ENCODE results near the gene HNRNPH1. TPM values are rescaled to one million over a fixed set of nuclear protein-coding genes. Genes with fewer than 3 reads are reported as not detected.

Gene HNRNPH1
- total RNA-seq, 4 donors from 2014 or later = 358 to 910 (median 594) TPM

DNA sequence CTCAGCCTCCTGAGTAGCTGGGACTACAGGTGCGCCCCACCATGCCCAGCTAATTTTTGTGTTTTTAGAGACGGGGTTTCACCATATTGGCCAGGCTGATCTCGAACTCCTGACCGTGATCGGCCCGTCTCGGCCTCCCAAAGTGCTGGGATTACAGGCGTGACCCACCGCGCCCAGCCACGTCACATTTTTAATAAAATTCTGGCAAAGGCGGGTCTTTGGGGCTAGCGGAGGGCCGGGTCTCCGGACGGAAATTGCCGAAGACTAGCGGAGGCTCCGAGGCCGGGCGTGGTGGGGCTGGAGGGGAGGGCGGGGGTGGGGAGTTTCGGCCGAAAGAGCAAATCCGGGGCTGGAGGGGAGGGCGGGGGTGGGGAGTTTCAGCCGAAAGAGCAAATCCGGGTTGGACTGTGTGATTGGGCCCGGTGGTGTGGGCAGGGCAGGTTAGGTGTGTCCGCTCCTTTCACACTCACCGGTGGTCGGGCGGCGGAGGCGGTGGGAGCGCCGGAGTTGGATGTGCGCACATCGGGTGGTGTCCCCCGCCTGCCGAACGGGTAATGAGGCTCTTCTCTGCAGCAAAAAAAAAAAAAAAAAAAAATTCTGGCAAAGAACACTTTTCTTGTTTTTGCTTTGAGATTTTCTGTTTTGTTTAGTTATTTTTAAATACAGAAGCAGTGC lies 46.0 kb downstream of the HNRNPH1 start:
- TF ChIP-seq, protein P1, sequence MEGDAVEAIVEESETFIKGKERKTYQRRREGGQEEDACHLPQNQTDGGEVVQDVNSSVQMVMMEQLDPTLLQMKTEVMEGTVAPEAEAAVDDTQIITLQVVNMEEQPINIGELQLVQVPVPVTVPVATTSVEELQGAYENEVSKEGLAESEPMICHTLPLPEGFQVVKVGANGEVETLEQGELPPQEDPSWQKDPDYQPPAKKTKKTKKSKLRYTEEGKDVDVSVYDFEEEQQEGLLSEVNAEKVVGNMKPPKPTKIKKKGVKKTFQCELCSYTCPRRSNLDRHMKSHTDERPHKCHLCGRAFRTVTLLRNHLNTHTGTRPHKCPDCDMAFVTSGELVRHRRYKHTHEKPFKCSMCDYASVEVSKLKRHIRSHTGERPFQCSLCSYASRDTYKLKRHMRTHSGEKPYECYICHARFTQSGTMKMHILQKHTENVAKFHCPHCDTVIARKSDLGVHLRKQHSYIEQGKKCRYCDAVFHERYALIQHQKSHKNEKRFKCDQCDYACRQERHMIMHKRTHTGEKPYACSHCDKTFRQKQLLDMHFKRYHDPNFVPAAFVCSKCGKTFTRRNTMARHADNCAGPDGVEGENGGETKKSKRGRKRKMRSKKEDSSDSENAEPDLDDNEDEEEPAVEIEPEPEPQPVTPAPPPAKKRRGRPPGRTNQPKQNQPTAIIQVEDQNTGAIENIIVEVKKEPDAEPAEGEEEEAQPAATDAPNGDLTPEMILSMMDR (IDR thresholded peaks at IDR 0.05) = no peak
- no peak for TF ChIP-seq POLR2AphosphoS5 (IDR thresholded peaks at IDR 0.05)
- TF ChIP-seq POLR2A (IDR thresholded peaks at IDR 0.05) = no peak
- TF ChIP-seq EP300 (IDR thresholded peaks at IDR 0.05; ENCODE audit: low read depth) = no peak
- no peak for DNase-seq
- Histone ChIP-seq H3K4me3 (no peak overlapping the region), H3K27me3 (no peaks in the 10 kb centered on the region), H3K27ac (no peak overlapping the region), H3K36me3 (peaks cover 0 to 41% (median 10%) of the 10 kb centered on the region in 4 donors), H3K9me3 (no peaks in the 10 kb centered on the region), H3K4me1 (no peaks in the 10 kb centered on the region)
- intact Hi-C loops (cut with DNase I; ENCODE audit: low total_unique reads) = no loop called here
- in situ Hi-C loops (cut with MboI; ENCODE audit: low pct_ligation_motif_present in 1 of 4, low pct_unique_long_range_greater_than_20kb in 1 of 4, low sequenced_read_pairs in 3 of 4) = no loop called here
- 92 to 97% methylated on average over 14 to 42 of the region's 42 CpGs for WGBS, 2 donors (ENCODE audit: low coverage in 1 of 2)

DNA sequence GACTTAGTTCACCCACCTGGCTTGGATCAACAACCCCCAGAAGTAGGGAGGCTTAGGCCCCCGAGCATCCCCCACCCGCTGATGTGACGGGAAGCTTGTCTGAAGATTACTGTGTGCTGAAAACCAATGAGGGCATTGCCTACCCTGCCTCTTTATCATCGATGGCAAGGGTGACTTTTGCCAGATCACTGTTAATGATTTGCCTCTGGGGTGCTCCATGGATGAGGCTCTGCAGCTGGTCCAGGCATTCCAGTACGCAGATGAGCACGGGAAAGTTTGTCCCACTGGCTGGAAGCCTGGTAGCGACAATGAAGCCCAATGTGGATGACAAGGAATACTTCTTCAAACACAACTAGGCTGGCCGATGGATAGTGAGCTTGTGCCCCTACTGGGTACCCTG lies 51.1 kb downstream of the HNRNPH1 start:
- no peak overlapping the region for H3K27ac ChIP-seq
- H3K36me3 ChIP-seq = peaks cover 0 to 61% (median 23%) of the 10 kb centered on the region in 4 donors
- no peaks in the 10 kb centered on the region for H3K27me3 ChIP-seq
- no peaks in the 10 kb centered on the region for H3K4me1 ChIP-seq
- TF ChIP-seq POLR2AphosphoS5 (IDR thresholded peaks at IDR 0.05) (no peak), POLR2A (IDR thresholded peaks at IDR 0.05) (no peak), EP300 (IDR thresholded peaks at IDR 0.05; ENCODE audit: low read depth) (no peak)
- TF ChIP-seq, protein P1 (IDR thresholded peaks at IDR 0.05) = no peak
- no peaks in the 10 kb centered on the region for H3K9me3 ChIP-seq
- intact Hi-C loops (cut with DNase I; ENCODE audit: low total_unique reads) = no loop called here
- WGBS, 2 donors (ENCODE audit: low coverage in 1 of 2) = 86% methylated on average over 8 of the region's 8 CpGs; no CpG with 5 or more reads in 1 of the 2 donors
- in situ Hi-C loops (cut with MboI; ENCODE audit: low pct_ligation_motif_present in 1 of 4, low pct_unique_long_range_greater_than_20kb in 1 of 4, low sequenced_read_pairs in 3 of 4) = no loop called here
- no peak overlapping the region for H3K4me3 ChIP-seq
- no peak for DNase-seq

DNA sequence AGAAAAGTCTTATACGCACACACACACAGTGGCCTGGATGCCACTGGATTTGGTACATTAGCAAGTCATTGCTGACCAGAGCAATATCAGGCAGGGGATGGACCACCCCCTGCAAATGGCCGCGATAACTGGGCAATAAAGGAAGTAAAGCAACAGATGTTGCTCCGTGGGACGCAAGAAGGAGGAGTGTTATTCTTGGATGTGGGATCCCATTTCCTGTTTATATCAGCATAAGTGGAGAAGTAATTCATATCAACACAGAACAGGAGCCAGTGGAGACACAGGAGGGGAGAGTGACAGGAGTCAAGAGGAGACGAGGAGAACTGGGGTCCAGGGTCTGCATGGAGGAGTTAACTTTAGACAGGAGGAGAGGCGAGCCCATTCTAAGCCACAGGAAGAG lies 54.8 kb downstream of the HNRNPH1 start:
- no peak overlapping the region for H3K4me3 ChIP-seq
- no peak overlapping the region for H3K27ac ChIP-seq
- TF ChIP-seq, protein P1 (IDR thresholded peaks at IDR 0.05) = no peak
- TF ChIP-seq EP300 (IDR thresholded peaks at IDR 0.05; ENCODE audit: low read depth) (no peak), POLR2A (IDR thresholded peaks at IDR 0.05) (no peak), POLR2AphosphoS5 (IDR thresholded peaks at IDR 0.05) (no peak)
- in situ Hi-C loops (cut with MboI; ENCODE audit: low pct_ligation_motif_present in 1 of 4, low pct_unique_long_range_greater_than_20kb in 1 of 4, low sequenced_read_pairs in 3 of 4) (no loop called here), intact Hi-C loops (cut with DNase I; ENCODE audit: low total_unique reads) (no loop called here)
- 69 to 73% methylated on average over 7 of the region's 7 CpGs for WGBS, 2 donors (ENCODE audit: low coverage in 1 of 2)
- DNase-seq = no peak
- H3K36me3 ChIP-seq = peaks cover 0 to 56% (median 19%) of the 10 kb centered on the region in 4 donors
- no peaks in the 10 kb centered on the region for H3K27me3 ChIP-seq
- no peaks in the 10 kb centered on the region for H3K4me1 ChIP-seq
- no peaks in the 10 kb centered on the region for H3K9me3 ChIP-seq

DNA sequence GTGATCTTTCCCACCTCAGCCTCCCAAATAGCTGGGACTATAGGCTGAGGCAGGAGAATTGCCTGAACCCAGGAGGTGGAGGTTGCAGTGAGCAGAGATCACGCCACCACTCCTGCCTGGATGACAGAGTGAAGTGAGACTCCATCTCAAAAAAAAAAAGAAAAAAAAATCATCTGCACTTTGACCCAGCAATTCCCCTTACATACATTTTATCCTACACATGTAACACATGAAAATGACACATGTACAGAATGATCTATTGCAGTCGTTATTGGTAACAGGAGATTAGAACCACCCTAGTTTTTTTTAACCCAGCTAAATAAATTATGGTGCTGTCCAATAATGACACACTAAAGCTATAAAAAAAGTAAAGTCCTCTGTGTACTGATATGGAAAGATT lies 58.9 kb downstream of the HNRNPH1 start:
- WGBS, 2 donors (ENCODE audit: low coverage in 1 of 2) = 67 to 77% methylated on average over 2 of the region's 2 CpGs
- Histone ChIP-seq H3K4me1 (peaks cover 4 to 6% (median 5%) of the 10 kb centered on the region in 4 donors), H3K36me3 (peaks cover 0 to 54% (median 18%) of the 10 kb centered on the region in 4 donors), H3K4me3 (no peak overlapping the region), H3K9me3 (no peaks in the 10 kb centered on the region), H3K27me3 (no peaks in the 10 kb centered on the region), H3K27ac (no peak overlapping the region)
- TF ChIP-seq, protein P1 (IDR thresholded peaks at IDR 0.05) = no peak
- no peak for TF ChIP-seq POLR2A (IDR thresholded peaks at IDR 0.05)
- TF ChIP-seq POLR2AphosphoS5 (IDR thresholded peaks at IDR 0.05) = no peak
- TF ChIP-seq EP300 (IDR thresholded peaks at IDR 0.05; ENCODE audit: low read depth) = no peak
- intact Hi-C loops (cut with DNase I; ENCODE audit: low total_unique reads) = no loop called here
- DNase-seq = no peak
- in situ Hi-C loops (cut with MboI; ENCODE audit: low pct_ligation_motif_present in 1 of 4, low pct_unique_long_range_greater_than_20kb in 1 of 4, low sequenced_read_pairs in 3 of 4) = no loop called here

Small RNA genes lying within 50 kb of the gene (small RNA-seq; reads per million reads assigned to genes)
- gene RF00017 = 0 reads per million in 4 donors

Other genes with a start within 250 kb of the HNRNPH1 start
- gene RUFY1, start 73.1 kb downstream of the HNRNPH1 start, total RNA-seq = 10 to 100 TPM; 37.7 to 98.5 (median 52.7) TPM
- gene CBY3, start 57.4 kb upstream of the HNRNPH1 start, total RNA-seq = not detected
- gene CANX, start 75.3 kb upstream of the HNRNPH1 start, total RNA-seq = 100 to 1,000 TPM; 124 to 398 (median 270) TPM
- 10 to 100 TPM; 22.8 to 28.7 (median 27.3) TPM for gene MAML1, start 109.2 kb upstream of the HNRNPH1 start, total RNA-seq
- gene LTC4S, start 170.3 kb upstream of the HNRNPH1 start, total RNA-seq = 1 to 10 TPM in 3 of 4 donors, not detected in 1; 3.0 to 3.8 (median 3.2) TPM
- gene MGAT4B, start 183.2 kb upstream of the HNRNPH1 start, total RNA-seq = 1,000 to 10,000 TPM in 1 of 4 donors, 100 to 1,000 TPM in 3; 495 to 1,114 (median 787) TPM
- 100 to 1,000 TPM; 250 to 620 (median 432) TPM for gene SQSTM1, start 197.2 kb upstream of the HNRNPH1 start, total RNA-seq
- 100 to 1,000 TPM in 1 of 4 donors, 10 to 100 TPM in 3; 24.7 to 124 (median 42.9) TPM for gene MRNIP, start 235.1 kb upstream of the HNRNPH1 start, total RNA-seq